Nephron progenitor cell (in vitro differentiated cells): ENCODE data around the gene FOSB.

Experiments used
- DNase-seq: peaks from one replicate; pipeline ENCODE4 v3.0.0; 2021
- H3K27ac Mint-ChIP-seq: 2 replicates; pipeline ENCODE4 v1.8.0; 2021; ENCODE audit warnings: mild to moderate bottlenecking, moderate library complexity, mixed read lengths
- H3K27me3 Mint-ChIP-seq: 2 replicates; pipeline ENCODE4 v1.8.0; 2021; ENCODE audit warnings: mild to moderate bottlenecking, low read depth, mixed read lengths; ENCODE audit not compliant: poor library complexity
- H3K36me3 Mint-ChIP-seq: 2 replicates; pipeline ENCODE4 v1.8.0; 2021; ENCODE audit warnings: low read depth, mixed read lengths
- H3K4me1 Mint-ChIP-seq: 2 replicates; pipeline ENCODE4 v1.8.0; 2021; ENCODE audit warnings: mixed read lengths
- H3K4me3 Mint-ChIP-seq: 2 replicates; pipeline ENCODE4 v1.8.0; 2021; ENCODE audit warnings: mild to moderate bottlenecking, moderate library complexity, mixed read lengths
- H3K9me3 Mint-ChIP-seq: 2 replicates; pipeline ENCODE4 v1.8.0; 2021; ENCODE audit warnings: mild to moderate bottlenecking, moderate library complexity, mixed read lengths
- TF ChIP-seq, protein P1 (sequence below): fragments of 200-600 bp; sonication (generic); IDR thresholded peaks from 2 replicates; pipeline ENCODE4 v1.5.0; 2021; ENCODE audit warnings: antibody characterized with exemption

The FOSB gene

DNA sequence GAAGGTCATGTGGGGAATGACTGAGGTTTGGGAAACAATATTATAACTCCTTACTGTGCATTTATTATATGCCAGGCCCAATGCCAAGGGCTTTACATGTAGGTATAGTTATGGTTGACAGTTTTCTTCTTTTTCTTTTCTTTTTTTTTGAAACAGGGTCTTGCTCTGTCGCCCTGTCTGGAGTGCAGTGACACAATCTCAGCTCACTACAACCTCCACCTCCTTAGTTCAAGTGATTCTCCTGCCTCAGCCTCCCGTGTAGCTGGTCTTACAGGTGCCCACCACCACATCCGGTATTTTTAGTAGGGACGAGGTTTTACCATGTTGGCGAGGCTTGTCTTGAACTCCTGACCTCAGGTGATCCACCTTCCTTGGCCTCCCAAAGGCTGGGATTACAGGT, 15.2 kb downstream of the FOSB start:
- H3K27me3 Mint-ChIP-seq = peaks cover 17% of the 10 kb centered on the region
- peaks cover 5% of the 10 kb centered on the region for H3K36me3 Mint-ChIP-seq
- DNase-seq = no peak
- TF ChIP-seq, protein P1, sequence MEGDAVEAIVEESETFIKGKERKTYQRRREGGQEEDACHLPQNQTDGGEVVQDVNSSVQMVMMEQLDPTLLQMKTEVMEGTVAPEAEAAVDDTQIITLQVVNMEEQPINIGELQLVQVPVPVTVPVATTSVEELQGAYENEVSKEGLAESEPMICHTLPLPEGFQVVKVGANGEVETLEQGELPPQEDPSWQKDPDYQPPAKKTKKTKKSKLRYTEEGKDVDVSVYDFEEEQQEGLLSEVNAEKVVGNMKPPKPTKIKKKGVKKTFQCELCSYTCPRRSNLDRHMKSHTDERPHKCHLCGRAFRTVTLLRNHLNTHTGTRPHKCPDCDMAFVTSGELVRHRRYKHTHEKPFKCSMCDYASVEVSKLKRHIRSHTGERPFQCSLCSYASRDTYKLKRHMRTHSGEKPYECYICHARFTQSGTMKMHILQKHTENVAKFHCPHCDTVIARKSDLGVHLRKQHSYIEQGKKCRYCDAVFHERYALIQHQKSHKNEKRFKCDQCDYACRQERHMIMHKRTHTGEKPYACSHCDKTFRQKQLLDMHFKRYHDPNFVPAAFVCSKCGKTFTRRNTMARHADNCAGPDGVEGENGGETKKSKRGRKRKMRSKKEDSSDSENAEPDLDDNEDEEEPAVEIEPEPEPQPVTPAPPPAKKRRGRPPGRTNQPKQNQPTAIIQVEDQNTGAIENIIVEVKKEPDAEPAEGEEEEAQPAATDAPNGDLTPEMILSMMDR = no peak
- peaks cover 9% of the 10 kb centered on the region for H3K4me1 Mint-ChIP-seq
- no peak overlapping the region for H3K4me3 Mint-ChIP-seq
- H3K9me3 Mint-ChIP-seq = no peaks in the 10 kb centered on the region
- H3K27ac Mint-ChIP-seq = no peak overlapping the region

DNA sequence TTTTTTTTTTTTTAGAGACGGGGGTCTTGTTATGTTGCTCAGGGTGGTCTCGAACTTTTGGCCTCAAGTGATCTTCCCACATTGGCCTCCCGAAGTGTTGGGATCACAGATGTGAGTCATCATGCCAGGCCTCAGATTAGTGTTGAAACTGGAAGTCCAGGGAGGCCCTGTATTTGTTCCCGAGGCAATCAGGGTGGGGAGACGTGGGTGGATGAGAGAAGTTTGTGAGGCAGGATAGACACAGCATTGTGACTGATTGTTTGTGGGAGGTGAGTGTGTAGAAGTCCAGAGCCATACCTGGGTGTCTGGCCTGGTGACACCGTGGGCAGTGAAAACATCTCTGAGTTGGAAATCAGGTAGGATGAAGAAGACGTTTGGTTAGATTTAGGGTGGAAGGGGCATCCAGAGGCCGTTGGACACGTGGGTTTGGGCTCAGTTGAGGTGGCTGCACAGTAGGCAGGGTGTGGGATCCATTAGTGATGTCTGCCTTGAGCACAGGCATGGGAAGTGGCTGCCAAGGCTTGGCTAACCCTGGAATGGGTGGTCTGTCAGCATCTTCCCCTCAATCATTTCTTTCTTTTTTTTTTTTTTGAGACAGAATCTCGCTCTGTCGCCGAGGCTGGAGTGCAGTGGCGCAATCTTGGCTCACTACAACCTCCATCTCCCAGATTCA, 16.6 kb downstream of the FOSB start:
- no peak overlapping the region for H3K4me3 Mint-ChIP-seq
- H3K4me1 Mint-ChIP-seq = peaks cover 7% of the 10 kb centered on the region

DNA sequence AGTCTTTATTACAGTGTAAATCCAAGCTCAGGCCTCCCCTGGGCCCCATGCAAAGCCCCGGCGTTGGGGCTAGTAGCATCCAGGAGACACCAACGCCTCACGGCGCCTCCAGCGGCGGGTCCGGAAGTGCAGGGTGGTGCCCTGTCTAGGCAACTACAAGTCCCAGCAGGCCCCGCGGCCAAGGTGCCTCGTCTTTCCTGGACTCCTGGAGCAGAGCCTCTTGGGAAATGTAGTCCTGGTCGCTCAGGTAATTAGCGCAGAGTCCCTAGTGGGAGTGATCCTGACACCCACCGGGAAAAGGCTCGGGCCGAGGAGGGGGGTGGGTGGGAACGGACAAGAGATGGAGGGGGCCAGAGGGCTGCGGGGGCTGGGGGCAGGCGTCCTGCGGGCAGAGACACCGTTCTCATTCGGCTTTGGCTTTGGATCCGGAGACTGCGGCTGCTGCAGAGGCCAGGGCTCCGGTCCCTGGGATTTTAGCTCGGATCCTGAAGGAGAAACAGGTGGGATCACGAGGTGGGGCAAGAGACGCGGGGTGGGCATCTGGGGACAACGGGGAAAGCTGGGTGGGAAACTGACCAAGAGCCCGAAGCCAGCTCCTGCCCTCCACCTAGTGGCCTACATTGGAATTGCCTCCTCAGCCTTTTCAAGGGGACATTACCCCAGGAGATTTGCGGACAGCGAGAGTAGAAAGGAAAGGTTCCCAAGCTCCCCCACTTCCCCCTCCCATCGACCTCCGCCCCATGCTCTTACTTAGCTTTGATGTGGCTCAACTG, 17.7 kb downstream of the FOSB start:
- Mint-ChIP-seq H3K9me3 (no peaks in the 10 kb centered on the region), H3K4me1 (peaks cover 7% of the 10 kb centered on the region), H3K36me3 (peaks cover 5% of the 10 kb centered on the region), H3K27ac (peak overlapping the region; percentile 92), H3K4me3 (peak overlapping the region; percentile 89), H3K27me3 (peaks cover 14% of the 10 kb centered on the region)
- DNase-seq = peak; percentile 99
- TF ChIP-seq, protein P1 = peak; percentile 67

More for the DNA sequence above, 16.6 kb downstream of the FOSB start:
- TF ChIP-seq, protein P1 = no peak
- Mint-ChIP-seq H3K27me3 (peaks cover 14% of the 10 kb centered on the region), H3K27ac (no peak overlapping the region), H3K9me3 (no peaks in the 10 kb centered on the region), H3K36me3 (peaks cover 5% of the 10 kb centered on the region)
- DNase-seq = no peak

DNA sequence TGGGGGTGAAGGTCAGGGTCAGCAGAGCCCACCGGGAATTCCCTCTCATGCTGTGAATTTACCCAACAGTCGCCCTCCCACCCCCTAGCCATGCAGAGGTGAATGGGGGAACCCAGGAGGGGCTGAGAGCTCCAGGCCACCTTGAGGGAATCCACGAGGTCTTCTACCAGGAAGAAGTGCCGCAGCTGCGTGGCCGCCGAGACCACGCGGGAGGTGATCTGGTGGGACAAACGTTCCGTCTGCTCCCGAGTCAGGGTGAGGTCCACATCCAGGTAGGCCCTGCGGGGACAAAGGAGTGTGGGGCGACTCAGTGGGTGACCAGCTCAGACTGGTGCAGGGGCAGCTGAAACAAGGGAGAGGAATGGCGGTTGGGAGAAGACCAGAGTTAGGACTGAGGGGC, 20.9 kb downstream of the FOSB start:
- TF ChIP-seq, protein P1 = no peak
- DNase-seq = no peak
- Mint-ChIP-seq H3K27me3 (peaks cover 3% of the 10 kb centered on the region), H3K4me3 (no peak overlapping the region), H3K9me3 (no peaks in the 10 kb centered on the region), H3K4me1 (peaks cover 25% of the 10 kb centered on the region), H3K36me3 (peaks cover 5% of the 10 kb centered on the region), H3K27ac (peak overlapping the region; percentile 10)

DNA sequence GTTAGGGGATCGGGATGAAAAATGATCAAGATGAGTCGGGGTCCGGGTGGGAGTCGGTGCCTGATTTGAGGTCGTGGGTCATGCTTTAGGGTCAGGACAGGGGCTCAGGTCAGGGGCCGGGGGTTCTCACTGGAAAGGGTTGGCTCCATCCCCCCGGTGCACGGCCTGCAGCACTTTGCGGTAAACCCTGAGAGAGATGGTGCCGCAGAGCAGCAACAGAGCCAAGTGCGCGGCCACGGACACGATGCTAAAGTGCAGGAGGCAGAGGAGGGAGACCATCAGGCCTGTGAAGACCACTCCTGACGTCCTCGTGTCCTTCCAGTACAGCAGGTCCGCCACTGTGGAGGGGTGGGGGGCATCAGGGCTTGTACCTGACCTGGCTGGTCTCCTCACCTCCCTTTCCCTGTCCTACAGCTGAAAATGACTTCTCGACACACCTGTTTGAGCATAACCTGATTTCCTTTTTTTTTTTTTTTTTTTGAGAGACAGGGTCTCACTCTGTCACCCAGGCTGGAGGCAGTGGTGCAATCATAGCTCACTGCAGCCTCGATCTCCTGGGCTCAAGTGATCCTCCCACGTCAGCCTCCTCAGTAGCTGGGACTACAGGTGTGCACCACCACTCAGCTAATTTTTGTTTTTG, 21.5 kb downstream of the FOSB start:
- Mint-ChIP-seq H3K36me3 (peaks cover 9% of the 10 kb centered on the region), H3K4me3 (no peak overlapping the region), H3K9me3 (no peaks in the 10 kb centered on the region), H3K4me1 (peaks cover 25% of the 10 kb centered on the region), H3K27me3 (peaks cover 7% of the 10 kb centered on the region), H3K27ac (peak overlapping the region; percentile 10)
- TF ChIP-seq, protein P1 = no peak
- DNase-seq = no peak
